H1 (cell line): ENCODE data around the gene AFG1L. TPM values are rescaled to one million over a fixed set of nuclear protein-coding genes. Genes with fewer than 3 reads are reported as not detected.

Experiments
- POLR2AphosphoS5 ChIP-seq: IDR thresholded peaks from 2 replicates; pipeline ENCODE4 v1.6.1; 2011; ENCODE audit warnings: low read depth, low read length
- polyA plus RNA-seq, 7 experiments: library from polyadenylated mRNA; depleted of rRNA in 3 of 7; stranded (reverse) in 5 of 7; unstranded in 2 of 7; fragments of >200 nt in 5 of 7; fragments of 200-250 nt in 2 of 7; gene quantifications; 1 replicate in 5 of 7; 2 replicates in 1 of 7; 4 replicates in 1 of 7; pipeline versions ENCODE4 v1.2.1 to v1.2.3, GENCODE V29; 2011 to 2013; ENCODE audit warnings: missing spikeins in 2 of 7, mixed read lengths in 2 of 7
- total RNA-seq: library from RNA; stranded (reverse); fragmentation: NEBNext Ultra II Directional; extraction: Animal tissue kit (Norgen Biotek cat#: 25700); gene quantifications from 2 replicates; pipeline ENCODE4 v1.2.1, GENCODE V29; 2021

The AFG1L gene
- total and polyA plus RNA-seq, 2 of the 8 experiments (the other 6 are each of a cell fraction or from before 2014, with no cell fraction given) = 0.98 to 5.7 TPM

- TF ChIP-seq POLR2AphosphoS5 = no peak
These were observed 67.6 kb downstream of the AFG1L start (continued) for GRCh38 chr6:108362455-108362854.
